ENCODE results near the gene NAPB.

- TF ChIP-seq EZH2 (IDR thresholded peaks at IDR 0.05) (no peak), POLR2AphosphoS5 (IDR thresholded peaks at IDR 0.05; ENCODE audit: borderline replicate concordance, low read depth, low read length) (no peak), FOXP2 (optimal IDR thresholded peaks at IDR 0.05; ENCODE audit: control extremely low read depth, extremely low read length, insufficient read depth) (no peak)
These were observed 62.8 kb downstream of the NAPB start for GRCh38 chr20:23358563-23358906.

Measured in SK-N-MC (cell line).